Left ventricle myocardium inferior (tissue), 1 donor: ENCODE measurements around the gene ANKRD13B. TPM values are rescaled to one million over a fixed set of nuclear protein-coding genes. Genes with fewer than 3 reads are reported as not detected.

Source experiments
- DNase-seq: peaks from one replicate; pipeline ENCODE4 v3.0.0-alpha.2; 2020
- H3K27ac ChIP-seq: fragments of 200-600 bp; replicated peaks from 2 replicates; pipeline ENCODE4 v1.8.0; 2021
- H3K27me3 ChIP-seq: fragments of 200-600 bp; 2 replicates; pipeline ENCODE4 v1.8.0; 2021; ENCODE audit warnings: low read depth
- H3K36me3 ChIP-seq: fragments of 200-600 bp; 2 replicates; pipeline ENCODE4 v1.8.0; 2021
- H3K4me1 ChIP-seq: fragments of 200-600 bp; 2 replicates; pipeline ENCODE4 v1.8.0; 2021
- H3K4me3 ChIP-seq: fragments of 200-600 bp; 2 replicates; pipeline ENCODE4 v1.8.0; 2021; ENCODE audit warnings: mild to moderate bottlenecking, moderate library complexity
- H3K9me3 ChIP-seq: fragments of 200-600 bp; replicated peaks from 2 replicates; pipeline ENCODE4 v1.8.0; 2021
- intact Hi-C: fragments of 100-400 bp; cut with micrococcal nuclease; formaldehyde crosslinking; loops from one replicate; pipeline ENCODE4 v1.11.0; 2022
- total RNA-seq: library from RNA; stranded (reverse); fragmentation: NEBNext Ultra II Directional; extraction: Animal tissue kit (Norgen Biotek cat#: 25700); gene quantifications from one replicate; pipeline ENCODE4 v1.2.1, GENCODE V29; 2021
- TF ChIP-seq, protein P1 (sequence below): fragments of 200-600 bp; IDR thresholded peaks from 2 replicates; pipeline ENCODE4 v1.8.0; 2021; ENCODE audit warnings: antibody characterized with exemption, mild to moderate bottlenecking, borderline replicate concordance
- donor health status: DM: no; HTN: yes; CAD: no; lungs with severe emphysema.

ANKRD13B gene
- total RNA-seq, 1 donor from 2014 or later, result 5.9 TPM

DNA sequence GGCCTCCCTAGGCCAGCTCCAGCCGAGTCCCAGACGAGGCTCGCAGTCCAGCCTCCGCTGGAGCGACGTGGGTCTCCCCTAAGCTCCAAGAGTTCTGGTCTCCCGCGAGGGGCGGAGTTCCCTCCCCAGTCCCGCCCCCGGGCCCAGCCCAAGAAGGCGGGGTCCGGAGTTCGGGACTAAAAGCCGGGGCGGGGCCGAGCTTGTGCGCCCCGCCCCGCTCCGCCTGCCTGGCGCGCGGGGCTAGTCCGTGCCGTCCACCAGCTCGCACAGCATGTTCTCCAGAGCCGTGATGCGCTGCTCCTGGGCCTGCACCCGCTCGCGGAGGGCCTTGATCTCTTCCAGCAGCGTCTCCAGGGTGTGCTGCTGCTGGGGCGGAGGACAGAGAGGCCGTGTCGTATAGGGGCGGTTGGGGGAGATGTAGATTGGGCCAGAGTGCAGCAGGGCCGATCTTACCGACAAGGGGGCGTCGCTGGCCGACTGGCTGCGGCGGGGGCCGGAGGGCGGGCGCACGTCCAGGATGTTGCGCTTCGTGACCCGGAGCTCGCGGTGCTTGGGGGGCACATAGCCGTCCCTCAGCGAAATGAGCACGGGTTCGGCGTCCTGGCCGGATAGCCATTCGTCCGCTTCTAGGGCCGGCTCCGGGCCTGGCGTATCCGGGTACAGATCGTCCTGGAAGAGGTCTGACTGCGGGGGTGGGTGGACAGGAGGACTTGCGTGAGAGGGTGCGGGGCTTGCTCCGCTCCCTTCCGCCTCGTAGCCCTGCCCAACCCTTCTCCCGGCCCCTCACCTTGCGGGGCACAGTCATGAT, 22.8 kb downstream of the ANKRD13B start:
- Histone ChIP-seq H3K27ac (peak overlapping the region; percentile 77), H3K4me3 (peak overlapping the region; percentile 63), H3K27me3 (no peaks in the 10 kb centered on the region), H3K4me1 (peaks cover 80% of the 10 kb centered on the region), H3K36me3 (no peaks in the 10 kb centered on the region), H3K9me3 (no peaks in the 10 kb centered on the region)
- intact Hi-C loops, result no loop called here
- peak; percentile 87 for DNase-seq
- TF ChIP-seq, protein P1, sequence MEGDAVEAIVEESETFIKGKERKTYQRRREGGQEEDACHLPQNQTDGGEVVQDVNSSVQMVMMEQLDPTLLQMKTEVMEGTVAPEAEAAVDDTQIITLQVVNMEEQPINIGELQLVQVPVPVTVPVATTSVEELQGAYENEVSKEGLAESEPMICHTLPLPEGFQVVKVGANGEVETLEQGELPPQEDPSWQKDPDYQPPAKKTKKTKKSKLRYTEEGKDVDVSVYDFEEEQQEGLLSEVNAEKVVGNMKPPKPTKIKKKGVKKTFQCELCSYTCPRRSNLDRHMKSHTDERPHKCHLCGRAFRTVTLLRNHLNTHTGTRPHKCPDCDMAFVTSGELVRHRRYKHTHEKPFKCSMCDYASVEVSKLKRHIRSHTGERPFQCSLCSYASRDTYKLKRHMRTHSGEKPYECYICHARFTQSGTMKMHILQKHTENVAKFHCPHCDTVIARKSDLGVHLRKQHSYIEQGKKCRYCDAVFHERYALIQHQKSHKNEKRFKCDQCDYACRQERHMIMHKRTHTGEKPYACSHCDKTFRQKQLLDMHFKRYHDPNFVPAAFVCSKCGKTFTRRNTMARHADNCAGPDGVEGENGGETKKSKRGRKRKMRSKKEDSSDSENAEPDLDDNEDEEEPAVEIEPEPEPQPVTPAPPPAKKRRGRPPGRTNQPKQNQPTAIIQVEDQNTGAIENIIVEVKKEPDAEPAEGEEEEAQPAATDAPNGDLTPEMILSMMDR, result no peak

DNA sequence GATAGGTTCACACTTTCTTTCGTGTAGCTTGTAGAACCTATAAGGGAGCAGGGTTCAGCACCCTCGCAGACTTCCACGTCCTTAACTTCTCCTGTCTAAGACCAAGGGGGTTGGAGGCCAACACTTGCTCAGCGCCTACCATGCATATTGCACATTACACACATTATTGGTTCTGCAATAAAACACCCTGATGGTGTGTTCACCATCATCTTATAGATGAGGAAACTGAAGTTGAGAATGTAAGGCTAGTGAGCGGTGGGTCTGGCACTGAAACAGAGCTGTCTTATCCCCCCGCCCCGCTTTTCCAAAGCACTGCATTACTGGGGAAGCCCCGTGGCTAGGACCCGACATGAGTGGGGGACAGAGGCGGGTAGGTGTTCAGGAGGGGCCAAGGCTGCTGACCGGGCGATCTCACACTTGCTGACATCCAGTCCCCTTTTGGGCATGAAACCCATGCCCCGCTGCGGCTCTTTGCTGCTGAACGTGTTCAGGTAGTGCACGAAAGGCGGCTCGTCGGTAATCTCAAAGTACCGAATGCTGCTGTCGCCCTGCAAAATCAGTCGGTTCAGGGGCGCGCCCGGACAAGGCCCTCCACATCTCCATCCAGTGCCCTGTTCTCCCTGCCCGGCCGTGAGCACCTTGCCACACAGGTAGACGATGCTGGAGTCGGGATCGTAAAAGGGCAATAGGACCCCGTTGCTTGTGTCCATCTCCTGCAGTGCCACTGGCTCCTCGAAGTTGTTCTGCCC, 23.5 kb downstream of the ANKRD13B start:
- no peaks in the 10 kb centered on the region for H3K9me3 ChIP-seq
- TF ChIP-seq, protein P1, result no peak
- H3K27me3 ChIP-seq, result no peaks in the 10 kb centered on the region
- H3K27ac ChIP-seq, result peak overlapping the region; percentile 77
- intact Hi-C loops, result no loop called here
- peak overlapping the region; percentile 63 for H3K4me3 ChIP-seq
- peaks cover 88% of the 10 kb centered on the region for H3K4me1 ChIP-seq
- no peak for DNase-seq
- no peaks in the 10 kb centered on the region for H3K36me3 ChIP-seq

DNA sequence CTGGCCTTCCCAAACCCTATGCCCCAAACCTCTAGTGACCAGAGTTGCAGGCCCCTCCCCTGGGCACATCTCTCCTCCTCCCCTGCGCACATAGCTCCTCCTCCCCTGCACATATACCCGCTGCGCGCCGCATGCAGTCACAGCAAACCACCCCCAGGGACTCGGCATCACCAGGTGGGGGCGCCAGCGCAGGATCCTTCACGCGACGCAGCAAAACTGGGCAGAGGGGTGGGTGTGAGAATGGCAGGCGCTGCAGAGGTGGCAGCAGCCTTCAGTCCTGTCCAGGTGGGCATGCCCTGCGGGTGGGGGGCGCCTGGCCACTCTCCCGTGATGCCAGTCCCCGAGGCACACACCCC, 24.2 kb downstream of the ANKRD13B start:
- intact Hi-C loops, result no loop called here
- no peak overlapping the region for H3K27ac ChIP-seq
- peaks cover 94% of the 10 kb centered on the region for H3K4me1 ChIP-seq
- H3K27me3 ChIP-seq, result no peaks in the 10 kb centered on the region
- H3K36me3 ChIP-seq, result no peaks in the 10 kb centered on the region
- H3K4me3 ChIP-seq, result peak overlapping the region; percentile 63
- TF ChIP-seq, protein P1, result peak; percentile 55
- no peaks in the 10 kb centered on the region for H3K9me3 ChIP-seq
- DNase-seq, result peak; percentile 72

DNA sequence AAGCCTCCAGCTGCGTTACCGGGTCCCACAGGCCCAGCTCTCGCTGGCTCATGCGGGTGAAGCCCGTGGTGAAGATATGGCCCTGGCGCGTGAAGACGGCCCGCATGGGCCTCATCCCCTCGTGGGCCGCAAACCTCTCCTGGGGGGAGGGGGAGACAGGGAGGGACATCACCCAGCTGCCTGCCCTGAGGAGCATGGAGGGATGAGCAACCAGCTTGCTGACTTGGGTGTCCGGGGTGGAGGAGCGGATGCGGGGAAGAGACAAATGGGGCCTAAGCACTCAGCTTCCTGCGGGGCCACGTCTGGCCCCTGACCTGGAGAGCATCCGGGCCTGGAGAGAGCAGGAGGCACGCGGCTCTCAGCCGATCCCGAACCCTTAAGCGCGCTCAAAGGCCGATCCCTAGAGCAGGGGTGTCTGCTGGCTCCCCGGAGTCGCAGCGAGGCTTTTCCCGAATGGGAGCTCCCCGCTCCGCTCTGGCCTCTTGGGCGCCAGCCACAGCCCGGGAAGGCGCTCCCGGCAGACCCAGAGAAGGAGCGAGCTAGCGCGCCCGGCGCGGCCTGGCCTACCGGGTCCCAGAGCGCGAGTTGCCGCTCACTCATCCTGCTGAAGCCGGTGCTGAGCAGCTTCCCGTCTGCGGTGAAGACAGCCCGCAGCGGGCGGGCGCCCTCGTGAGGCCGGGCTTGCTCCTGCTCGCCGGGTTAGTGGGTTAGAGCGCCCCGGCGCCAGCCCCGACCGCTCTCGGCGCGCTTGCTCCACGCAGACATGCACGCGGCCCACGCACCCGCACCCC, 24.7 kb downstream of the ANKRD13B start:
- Histone ChIP-seq H3K27ac (peak overlapping the region; percentile 87), H3K4me1 (peaks cover 99% of the 10 kb centered on the region)
- intact Hi-C loops, result no loop called here

More for the DNA sequence above, 24.7 kb downstream of the ANKRD13B start:
- Histone ChIP-seq H3K4me3 (peak overlapping the region; percentile 63), H3K9me3 (no peaks in the 10 kb centered on the region), H3K36me3 (no peaks in the 10 kb centered on the region), H3K27me3 (no peaks in the 10 kb centered on the region)
- peak; percentile 81 for DNase-seq
- TF ChIP-seq, protein P1, result peak; percentile 75
